ENCODE measurements around the gene CLASRP. TPM values are rescaled to one million over a fixed set of nuclear protein-coding genes. Genes with fewer than 3 reads are reported as not detected.

The CLASRP gene
- total RNA-seq, 1 donor: 39.0 TPM

DNA sequence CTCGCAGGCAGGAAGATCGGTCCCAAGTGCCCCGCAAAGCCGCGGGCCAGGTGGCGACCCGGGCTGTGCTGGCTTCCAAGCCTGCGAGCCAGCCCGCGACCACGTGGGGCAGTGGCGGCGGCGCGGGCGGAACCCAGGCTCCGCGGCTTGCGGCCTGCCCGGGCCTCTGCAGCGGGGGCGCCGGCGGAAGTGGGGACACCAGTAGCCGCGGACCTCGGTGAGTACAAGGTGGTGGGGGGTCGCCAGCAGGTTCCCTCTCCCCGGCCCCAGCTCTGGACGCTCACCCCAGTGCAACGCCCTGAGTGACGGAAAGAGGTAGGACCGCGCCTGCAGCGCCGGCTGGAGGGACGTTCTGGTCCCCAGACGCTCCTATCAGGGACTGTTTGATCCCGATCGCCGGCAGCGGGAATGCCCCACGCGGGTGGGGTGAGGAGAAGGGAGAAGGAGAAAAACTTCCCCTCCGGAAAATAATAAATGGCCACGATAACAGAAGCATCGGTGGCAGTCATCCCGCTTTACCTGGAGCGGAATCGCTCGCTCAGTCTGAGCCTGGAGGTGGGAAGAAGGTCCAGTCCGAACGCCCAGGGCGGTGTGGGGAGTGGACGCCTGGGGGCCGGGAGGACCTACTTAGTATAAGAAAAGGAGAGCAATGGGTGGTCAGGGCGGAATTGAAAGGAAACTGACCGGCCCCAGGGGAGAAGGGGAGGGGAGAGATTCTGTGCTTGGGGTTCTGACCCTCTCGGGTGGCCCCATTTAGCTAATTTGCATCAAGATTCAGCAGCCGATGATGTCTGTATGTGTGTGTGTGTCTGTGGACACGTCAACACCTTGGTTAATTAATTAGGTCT lies 40.4 kb downstream of the CLASRP start, which contains the start of gene GEMIN7:
Gene GEMIN7 (plus strand): TSS at position 198 of the 848 bp plus-strand sequence. CDS start 10,855 bp downstream, outside the sequence.
- DNase-seq (ENCODE audit: low read depth in 2 of 3, low spot score in 2 of 3): peak; percentile 56 to 81 (median 80)

- no peak for DNase-seq (ENCODE audit: low read depth in 2 of 3, low spot score in 2 of 3)
These were observed 41.1 kb downstream of the CLASRP start for GRCh38 chr19:45079911-45080370.

DNA sequence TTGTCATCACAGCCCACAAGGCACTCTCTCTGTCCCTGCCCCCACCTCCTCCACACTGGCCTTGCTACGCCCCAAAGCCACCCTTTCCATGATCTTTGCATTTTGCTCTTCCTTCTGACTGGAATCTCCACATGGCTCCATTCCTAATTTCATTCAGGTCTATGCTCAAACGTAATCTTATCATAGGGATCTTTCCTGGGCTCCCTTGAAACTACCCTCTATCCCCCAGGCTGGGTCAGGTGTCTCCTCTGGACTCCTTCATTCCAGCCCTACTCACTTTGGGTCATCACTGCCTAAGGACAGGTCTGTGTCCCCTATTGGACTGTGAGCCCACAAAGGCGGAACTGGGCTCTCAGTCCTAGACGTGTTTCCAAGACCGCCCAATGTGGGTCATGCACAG lies 43.3 kb downstream of the CLASRP start:
- DNase-seq (ENCODE audit: low read depth in 2 of 3, low spot score in 2 of 3): no peak

DNA sequence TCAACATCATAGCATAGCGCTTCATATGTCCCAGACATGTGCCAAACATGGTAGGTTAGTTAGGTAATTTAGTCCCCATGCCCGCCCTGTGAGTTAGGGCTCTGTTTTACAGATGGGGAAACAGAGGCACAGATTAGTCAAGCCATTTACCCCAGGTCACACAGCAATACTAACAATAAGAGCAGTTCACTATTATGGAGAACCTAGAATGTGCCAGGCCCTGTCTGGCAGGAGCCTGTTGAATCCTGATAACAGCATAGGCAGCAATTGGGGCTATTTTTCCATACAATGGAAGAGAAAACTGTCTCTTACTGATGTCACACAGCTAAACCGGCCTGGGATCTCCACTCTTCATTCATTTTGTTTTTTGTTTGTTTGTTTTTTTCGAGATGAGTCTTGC lies 47.6 kb downstream of the CLASRP start:
- DNase-seq (ENCODE audit: low read depth in 2 of 3, low spot score in 2 of 3): no peak

- DNase-seq (ENCODE audit: low read depth in 2 of 3, low spot score in 2 of 3): peak in 2 of 3 donors; percentile 81 to 84
These were observed 48.7 kb downstream of the CLASRP start for GRCh38 chr19:45087531-45087930.

DNA sequence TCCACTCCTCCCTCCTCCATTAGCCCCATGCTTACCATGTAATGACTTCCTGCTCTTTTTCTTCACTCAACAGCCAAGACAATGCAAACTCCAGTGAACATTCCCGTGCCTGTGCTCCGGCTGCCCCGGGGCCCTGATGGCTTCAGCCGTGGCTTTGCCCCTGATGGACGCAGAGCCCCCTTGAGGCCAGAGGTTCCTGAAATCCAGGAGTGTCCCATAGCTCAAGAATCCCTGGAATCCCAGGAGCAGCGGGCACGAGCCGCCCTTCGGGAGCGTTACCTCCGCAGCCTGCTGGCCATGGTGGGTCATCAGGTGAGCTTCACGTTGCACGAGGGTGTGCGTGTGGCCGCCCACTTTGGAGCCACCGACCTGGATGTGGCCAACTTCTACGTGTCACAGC lies 51.2 kb downstream of the CLASRP start:
- DNase-seq (ENCODE audit: low read depth in 2 of 3, low spot score in 2 of 3): no peak

DNA sequence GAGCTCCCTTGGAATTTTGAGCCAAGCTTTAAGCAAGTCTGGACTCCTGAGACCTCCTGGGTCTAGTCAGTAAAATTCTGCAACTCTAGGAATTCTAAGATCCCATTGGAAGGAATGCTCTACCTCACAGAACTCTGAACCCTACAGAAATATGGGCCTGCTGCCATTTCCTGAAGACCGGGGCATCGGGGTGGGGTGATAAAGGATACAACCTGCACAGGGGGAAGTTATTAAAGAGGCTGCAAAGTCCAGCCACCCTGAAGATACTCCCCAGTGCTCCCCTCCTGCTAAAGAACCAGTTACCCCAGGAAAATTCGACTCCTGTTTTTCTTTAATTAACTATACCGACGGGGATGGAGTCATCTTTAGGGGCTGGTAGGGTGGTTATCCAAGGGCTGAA lies 51.8 kb downstream of the CLASRP start:
- DNase-seq (ENCODE audit: low read depth in 2 of 3, low spot score in 2 of 3): no peak

DNA sequence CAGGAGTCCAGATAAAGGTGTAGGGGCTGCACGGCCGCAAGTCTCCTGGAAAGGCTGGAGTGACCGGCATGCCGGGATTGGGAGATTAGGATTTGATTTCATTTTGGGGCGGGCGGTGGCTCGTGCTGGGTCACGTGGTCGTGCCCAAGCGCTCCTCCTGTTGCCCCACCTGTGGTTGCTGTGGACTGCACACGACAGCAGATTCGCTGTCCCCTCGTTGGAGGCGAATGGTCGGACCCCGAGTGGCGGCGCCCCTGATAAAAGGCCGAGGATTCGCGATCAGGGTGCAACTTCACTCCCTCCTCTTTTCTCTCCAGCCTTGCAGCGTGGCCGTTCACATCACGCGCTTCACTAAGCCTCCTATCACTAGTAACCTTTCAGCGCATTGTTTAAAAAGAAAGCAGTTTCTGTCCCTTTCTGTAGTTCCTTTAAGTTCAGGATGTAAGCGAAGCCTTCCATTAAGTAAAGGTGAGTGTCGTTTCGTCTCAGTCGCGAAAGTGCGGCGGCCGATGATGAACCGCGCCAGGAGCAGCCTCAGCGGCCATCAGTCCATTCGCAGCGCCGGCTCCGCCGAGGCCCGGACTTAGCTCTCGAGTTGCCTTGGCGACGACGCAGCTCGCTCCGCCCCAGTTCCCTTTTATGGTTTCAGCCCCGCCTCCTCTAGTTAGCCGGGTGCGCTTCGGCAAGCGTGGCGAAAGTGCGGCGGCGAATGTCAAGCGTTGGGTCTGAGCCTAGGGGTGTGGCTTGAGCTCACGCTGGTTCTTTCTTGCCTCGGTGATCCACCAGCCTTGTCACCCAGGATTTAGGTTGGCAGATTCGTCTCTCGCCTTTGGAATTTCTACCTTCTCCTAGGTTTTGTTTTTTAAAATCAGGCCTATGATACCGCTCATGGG lies 52.4 kb downstream of the CLASRP start:
- peak; percentile 93 to 99 (median 98) for DNase-seq (ENCODE audit: low read depth in 2 of 3, low spot score in 2 of 3)

GRCh38 chr19:45092747-45093678 lies 54.2 kb downstream of the CLASRP start, which contains the start of gene PPP1R37:
Gene PPP1R37 (plus strand): TSS chr19:45093179. CDS start chr19:45093326, 147 bp downstream.
- peak; percentile 88 to 98 (median 97) for DNase-seq (ENCODE audit: low read depth in 2 of 3, low spot score in 2 of 3)

DNA sequence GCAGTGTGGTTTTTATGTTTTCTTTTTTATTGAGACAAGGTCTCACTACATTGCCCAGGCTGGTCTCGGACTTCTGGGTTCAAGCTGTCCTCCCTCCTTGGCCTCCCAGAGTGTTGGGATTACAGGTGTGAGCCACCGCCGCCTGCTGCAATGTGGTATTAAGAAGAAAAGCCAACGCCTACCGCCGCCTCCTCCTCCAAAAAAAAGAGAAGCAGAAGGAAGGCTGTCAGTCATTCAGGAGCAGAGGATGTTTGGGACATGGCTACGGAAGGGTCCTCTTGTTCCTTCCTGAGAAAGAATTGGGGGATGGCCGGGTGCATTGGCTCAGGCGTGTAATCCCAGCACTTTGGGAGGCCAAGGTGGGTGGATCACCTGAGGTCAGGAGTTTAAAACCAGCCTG lies 55.3 kb downstream of the CLASRP start:
- DNase-seq (ENCODE audit: low read depth in 2 of 3, low spot score in 2 of 3): no peak

GRCh38 chr19:45094707-45095106 lies 55.9 kb downstream of the CLASRP start:
- no peak for DNase-seq (ENCODE audit: low read depth in 2 of 3, low spot score in 2 of 3)

- DNase-seq (ENCODE audit: low read depth in 2 of 3, low spot score in 2 of 3): no peak
These were observed 56.9 kb downstream of the CLASRP start for GRCh38 chr19:45095496-45096413.

GRCh38 chr19:45096700-45097099 lies 57.9 kb downstream of the CLASRP start:
- no peak for DNase-seq (ENCODE audit: low read depth in 2 of 3, low spot score in 2 of 3)

DNA sequence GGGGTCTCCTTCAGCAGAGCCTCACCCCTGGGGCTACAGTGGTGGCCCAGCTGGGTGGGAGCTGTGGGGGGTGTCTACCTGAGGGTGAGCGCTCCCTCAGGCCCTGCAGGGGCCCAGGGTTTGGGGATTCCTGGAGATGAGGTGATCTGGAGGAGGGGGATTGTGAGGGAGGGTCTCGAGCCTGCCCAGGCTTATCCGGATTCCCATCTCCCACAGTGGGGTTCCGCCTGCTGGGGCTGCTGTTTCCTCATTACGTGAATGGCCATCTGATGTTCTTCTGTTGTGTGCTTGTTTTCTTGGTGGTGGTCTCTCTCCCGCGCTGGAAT lies 58.6 kb downstream of the CLASRP start:
- no peak for DNase-seq (ENCODE audit: low read depth in 2 of 3, low spot score in 2 of 3)

- no peak for DNase-seq (ENCODE audit: low read depth in 2 of 3, low spot score in 2 of 3)
These were observed 59.1 kb downstream of the CLASRP start for GRCh38 chr19:45097776-45098520.

GRCh38 chr19:45098521-45099466 lies 59.9 kb downstream of the CLASRP start:
- DNase-seq (ENCODE audit: low read depth in 2 of 3, low spot score in 2 of 3): no peak

DNA sequence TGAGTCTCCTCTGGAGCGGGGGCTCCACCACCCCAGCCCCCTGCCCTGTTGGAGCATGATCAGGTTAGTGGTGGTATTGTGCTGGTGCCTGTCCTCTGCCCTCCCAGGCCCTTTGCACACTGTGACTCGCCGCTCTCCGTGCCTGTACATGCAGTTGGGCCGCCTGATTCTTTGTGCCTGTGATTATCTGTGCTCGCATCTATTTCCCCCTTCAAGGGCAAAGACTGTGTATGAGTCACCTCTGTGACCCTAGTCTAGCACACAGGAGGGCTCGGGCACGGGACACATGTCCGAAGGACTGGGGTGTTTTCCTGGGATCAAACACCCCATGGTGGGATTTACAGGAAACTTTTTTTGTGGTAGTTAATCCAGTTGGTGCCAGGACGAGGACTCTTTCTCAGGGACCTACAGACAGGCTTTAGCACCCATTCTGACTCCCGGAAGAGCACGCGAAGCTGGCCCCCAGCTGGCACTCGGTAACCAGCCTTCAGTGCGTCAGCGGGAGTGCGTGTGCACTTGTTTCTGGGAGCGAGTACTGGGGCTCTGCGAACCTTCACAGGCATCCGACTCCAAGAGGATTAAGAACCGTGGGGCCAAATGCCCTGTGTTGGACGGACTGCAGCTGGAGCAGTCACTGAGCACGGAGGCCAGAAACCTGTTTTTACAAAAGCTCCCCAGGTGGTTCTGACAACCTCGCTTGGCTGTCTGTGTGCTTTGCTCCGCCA lies 60.8 kb downstream of the CLASRP start:
- no peak for DNase-seq (ENCODE audit: low read depth in 2 of 3, low spot score in 2 of 3)
